ENCODE results near the gene DCLK3. TPM values are rescaled to one million over a fixed set of nuclear protein-coding genes. Genes with fewer than 3 reads are reported as not detected.

DCLK3 gene
- total RNA-seq, 2 experiments from 2014 or later, result not detected

DNA sequence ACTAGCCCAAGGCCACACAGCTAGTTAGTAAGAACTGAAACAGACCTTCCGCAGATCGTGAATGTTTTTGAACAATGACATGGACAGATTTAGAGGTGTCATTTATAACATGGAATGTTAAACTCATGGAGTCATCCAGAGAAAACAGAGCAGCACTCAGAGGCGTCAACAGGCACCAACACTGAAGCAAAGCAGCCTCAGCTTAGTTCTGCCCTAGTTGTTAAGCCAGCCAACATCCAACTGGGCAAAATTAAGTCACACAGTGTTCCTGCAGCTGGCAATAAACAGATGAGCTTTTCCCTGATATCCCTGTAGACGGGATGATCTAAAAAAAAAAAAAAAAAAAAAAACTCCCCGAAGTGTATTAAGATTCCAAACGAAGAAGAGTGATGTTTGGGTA, 13.6 kb downstream of the DCLK3 start:
- no peak overlapping the region for H3K27ac Mint-ChIP-seq
- H3K4me1 Mint-ChIP-seq, result no peaks in the 10 kb centered on the region
- no peaks in the 10 kb centered on the region for H3K9me3 Mint-ChIP-seq
- CTCF ChIA-PET, result no interaction called here
- DNase-seq, result no peak
- POLR2A ChIA-PET, result interaction anchor here (1.1 kb wide), 1 partner anchor 17 kb away, joined by 3 read pairs; no protein-coding TSS in a partner anchor
- no peaks in the 10 kb centered on the region for H3K36me3 Mint-ChIP-seq (ENCODE audit: low read depth)
- peaks cover 17% of the 10 kb centered on the region for H3K27me3 Mint-ChIP-seq
- no peak overlapping the region for H3K4me3 Mint-ChIP-seq

DNA sequence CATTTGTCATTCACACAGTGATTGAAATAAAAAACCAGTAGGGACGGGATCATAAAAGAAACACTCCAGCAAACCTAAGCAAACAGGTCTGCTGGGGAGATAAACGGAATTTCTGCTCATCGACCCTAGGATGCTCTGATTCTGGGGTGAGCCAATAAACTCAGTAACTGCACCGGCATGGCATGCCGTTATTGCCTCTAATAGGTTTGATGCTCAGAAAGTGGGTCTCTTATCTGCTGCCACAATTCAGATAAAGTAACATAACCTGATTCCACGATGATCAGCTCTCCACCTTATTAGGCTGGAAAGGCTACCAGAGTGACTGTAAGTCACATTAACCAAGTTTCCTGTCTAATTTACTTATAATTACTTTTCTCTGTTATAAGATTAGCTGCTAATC, 19.6 kb downstream of the DCLK3 start:
- Mint-ChIP-seq H3K9me3 (no peaks in the 10 kb centered on the region), H3K27ac (no peak overlapping the region), H3K27me3 (peaks cover 12% of the 10 kb centered on the region), H3K36me3 (ENCODE audit: low read depth) (no peaks in the 10 kb centered on the region), H3K4me3 (no peak overlapping the region), H3K4me1 (no peaks in the 10 kb centered on the region)
- no peak for DNase-seq
- CTCF ChIA-PET, result no interaction called here
- POLR2A ChIA-PET, result no interaction called here

DNA sequence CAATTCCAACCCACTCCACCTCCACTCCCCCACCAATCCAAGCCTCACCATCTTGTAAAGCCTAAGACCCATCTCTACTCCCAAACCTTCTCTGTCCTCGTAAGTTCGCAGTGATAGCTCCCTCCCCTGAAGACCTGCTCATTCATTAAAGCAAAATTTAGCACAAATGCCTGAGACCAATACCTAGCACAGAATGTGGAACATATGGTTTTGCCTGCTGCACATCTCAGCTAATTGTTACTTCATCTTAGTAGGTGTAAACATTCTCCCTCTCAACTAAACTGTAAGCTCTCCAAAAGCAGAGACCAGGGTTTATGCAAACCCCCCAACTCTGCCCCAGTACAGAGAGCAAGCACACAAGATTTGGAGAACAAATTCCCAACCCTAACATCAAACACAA, 20.5 kb downstream of the DCLK3 start:
- Mint-ChIP-seq H3K4me1 (no peaks in the 10 kb centered on the region), H3K36me3 (ENCODE audit: low read depth) (no peaks in the 10 kb centered on the region), H3K4me3 (no peak overlapping the region), H3K27me3 (peaks cover 12% of the 10 kb centered on the region), H3K27ac (no peak overlapping the region), H3K9me3 (no peaks in the 10 kb centered on the region)
- POLR2A ChIA-PET, result no interaction called here
- CTCF ChIA-PET, result no interaction called here
- no peak for DNase-seq

DNA sequence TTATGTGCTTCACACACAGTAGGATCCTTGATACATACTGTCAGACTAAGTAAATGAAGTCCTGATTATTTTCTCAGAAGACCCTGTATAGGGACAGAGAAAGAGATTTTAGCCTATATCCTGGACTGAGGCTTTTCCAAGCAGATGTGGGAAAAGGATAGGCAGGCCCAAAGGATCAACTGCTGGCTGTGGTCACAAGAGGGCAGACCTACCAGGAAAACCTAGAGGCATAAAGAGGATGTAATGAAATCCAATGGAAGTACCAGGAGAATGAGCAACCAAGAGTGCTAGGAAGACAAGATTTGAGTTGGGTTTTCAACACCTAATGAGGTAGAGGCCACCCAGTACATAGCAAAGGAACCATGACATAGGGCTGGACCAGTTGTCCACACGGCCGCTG, 23.1 kb downstream of the DCLK3 start:
- DNase-seq, result no peak
- Mint-ChIP-seq H3K4me3 (no peak overlapping the region), H3K9me3 (no peaks in the 10 kb centered on the region), H3K27ac (no peak overlapping the region), H3K4me1 (no peaks in the 10 kb centered on the region), H3K36me3 (ENCODE audit: low read depth) (no peaks in the 10 kb centered on the region), H3K27me3 (peaks cover 11% of the 10 kb centered on the region)
- ChIA-PET CTCF (no interaction called here), POLR2A (no interaction called here)

DNA sequence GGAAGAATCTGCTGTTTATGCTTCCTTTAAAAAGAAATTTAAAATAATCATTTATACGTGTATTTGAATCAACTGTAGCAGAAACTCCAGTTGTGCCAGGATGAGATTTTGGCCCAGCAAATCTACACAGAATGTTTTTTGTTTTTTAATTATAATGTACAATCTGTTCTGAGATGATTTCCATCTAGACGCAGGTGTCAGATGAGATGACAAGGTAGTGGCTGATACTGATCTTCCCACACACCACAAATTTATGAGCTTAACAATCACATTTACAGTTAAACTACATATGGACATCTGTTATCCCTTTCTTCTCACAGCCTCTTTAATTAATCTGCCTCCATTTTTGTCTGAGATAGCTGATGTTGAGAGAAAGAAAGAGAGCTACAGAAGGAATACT, 23.6 kb downstream of the DCLK3 start:
- no peaks in the 10 kb centered on the region for H3K4me1 Mint-ChIP-seq
- CTCF ChIA-PET, result no interaction called here
- DNase-seq, result no peak
- H3K4me3 Mint-ChIP-seq, result no peak overlapping the region
- peaks cover 8% of the 10 kb centered on the region for H3K27me3 Mint-ChIP-seq
- no peaks in the 10 kb centered on the region for H3K9me3 Mint-ChIP-seq
- POLR2A ChIA-PET, result no interaction called here
- H3K36me3 Mint-ChIP-seq (ENCODE audit: low read depth), result no peaks in the 10 kb centered on the region
- H3K27ac Mint-ChIP-seq, result no peak overlapping the region

DNA sequence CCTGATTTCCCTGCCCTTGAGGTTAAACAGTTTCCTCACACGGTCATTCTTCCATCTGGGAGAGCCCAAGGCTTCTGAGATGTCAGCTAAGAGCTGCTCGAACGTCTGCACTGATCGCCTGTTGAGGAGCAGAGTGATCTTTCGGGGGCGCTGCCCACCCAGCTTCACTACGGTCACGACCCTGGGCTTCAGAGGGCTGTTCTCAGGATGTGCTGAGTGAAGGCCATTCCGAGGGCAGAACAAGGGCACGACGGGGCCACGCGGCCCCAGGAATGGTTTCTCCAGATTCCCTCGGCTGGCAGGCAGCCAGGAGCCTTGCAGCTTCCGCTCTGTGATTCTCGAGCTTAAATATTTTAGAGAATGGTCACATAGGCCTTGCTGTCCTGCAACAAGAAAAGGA, 25.7 kb downstream of the DCLK3 start:
- CTCF ChIA-PET, result no interaction called here
- H3K4me1 Mint-ChIP-seq, result no peaks in the 10 kb centered on the region
- POLR2A ChIA-PET, result no interaction called here
- no peaks in the 10 kb centered on the region for H3K36me3 Mint-ChIP-seq (ENCODE audit: low read depth)
- peaks cover 2% of the 10 kb centered on the region for H3K27me3 Mint-ChIP-seq
- no peak for DNase-seq
- H3K27ac Mint-ChIP-seq, result no peak overlapping the region
- H3K9me3 Mint-ChIP-seq, result no peaks in the 10 kb centered on the region
- H3K4me3 Mint-ChIP-seq, result no peak overlapping the region

DNA sequence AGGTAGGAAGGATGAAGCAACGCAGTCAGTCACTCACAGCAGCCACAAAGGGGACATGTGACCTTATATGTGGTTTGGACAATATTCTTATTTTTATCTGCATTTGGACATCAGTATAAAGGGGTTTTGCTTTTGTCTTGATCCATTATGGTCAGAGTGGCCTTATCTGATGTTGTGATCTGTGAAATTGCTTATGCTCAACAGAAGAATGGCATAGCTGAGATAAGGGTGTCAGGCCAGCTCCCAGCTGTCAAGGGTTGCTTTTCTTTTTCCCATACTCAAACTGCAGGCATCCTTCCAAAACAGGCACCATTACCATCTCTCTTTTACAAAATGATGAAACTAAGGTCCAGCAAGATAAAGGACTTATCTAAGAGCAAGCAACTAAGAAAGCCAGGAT, 28.1 kb downstream of the DCLK3 start:
- CTCF ChIA-PET, result no interaction called here
- no peak for DNase-seq
- Mint-ChIP-seq H3K4me1 (no peaks in the 10 kb centered on the region), H3K27ac (no peak overlapping the region), H3K36me3 (ENCODE audit: low read depth) (no peaks in the 10 kb centered on the region), H3K27me3 (no peaks in the 10 kb centered on the region), H3K4me3 (no peak overlapping the region), H3K9me3 (no peaks in the 10 kb centered on the region)
- POLR2A ChIA-PET, result no interaction called here

DNA sequence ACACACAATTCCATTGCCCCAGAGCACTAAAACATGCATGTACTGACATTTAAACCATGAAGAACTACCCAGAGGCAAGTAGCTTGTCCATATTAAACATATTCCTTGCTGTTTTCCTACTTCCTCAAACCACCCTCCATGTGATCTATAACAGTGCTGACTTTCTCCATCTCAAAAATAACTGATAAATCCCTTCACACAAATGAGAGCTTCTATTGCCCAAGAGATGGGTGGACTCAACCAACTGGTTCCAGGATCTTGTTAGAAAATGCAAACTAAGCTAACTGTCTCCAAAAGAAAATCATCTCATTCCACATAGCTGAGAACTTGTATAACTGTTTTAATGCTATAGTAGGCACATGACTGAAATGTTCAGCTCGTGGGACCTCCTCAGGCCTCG, 29.6 kb downstream of the DCLK3 start:
- no peak overlapping the region for H3K4me3 Mint-ChIP-seq
- no peaks in the 10 kb centered on the region for H3K36me3 Mint-ChIP-seq (ENCODE audit: low read depth)
- DNase-seq, result no peak
- H3K27me3 Mint-ChIP-seq, result no peaks in the 10 kb centered on the region
- H3K27ac Mint-ChIP-seq, result no peak overlapping the region
- H3K4me1 Mint-ChIP-seq, result no peaks in the 10 kb centered on the region
- ChIA-PET POLR2A (no interaction called here), CTCF (interaction anchor here (5.0 kb wide), 1 partner anchor 223 kb away, joined by 27 read pairs; no protein-coding TSS in a partner anchor)
- no peaks in the 10 kb centered on the region for H3K9me3 Mint-ChIP-seq

DNA sequence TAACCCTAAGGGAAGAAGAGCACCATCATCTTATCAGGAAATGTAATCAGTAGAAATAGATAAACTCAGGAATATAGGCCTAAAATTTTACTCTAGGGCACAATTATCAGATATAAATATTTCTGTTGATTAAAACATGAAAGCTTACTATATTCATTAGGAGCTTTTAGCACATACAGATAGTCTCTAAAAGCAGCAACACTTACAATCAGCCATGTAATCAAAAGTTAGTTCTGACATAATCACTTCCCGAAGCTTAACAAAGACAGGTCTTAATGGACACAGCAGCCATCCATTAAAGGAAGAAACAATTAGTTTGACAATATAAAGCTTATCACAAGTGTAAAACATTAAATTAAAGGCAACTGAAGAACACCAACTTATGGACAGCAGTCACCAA, 30.6 kb downstream of the DCLK3 start:
- ChIA-PET CTCF (interaction anchor here (1.0 to 5.0 kb wide), 5 partner anchors 16 to 224 kb away, joined by 3 to 27 read pairs (median 3); no protein-coding TSS in a partner anchor), POLR2A (interaction anchor here (1.1 kb wide), 1 partner anchor 17 kb away, joined by 3 read pairs; no protein-coding TSS in a partner anchor)
- Mint-ChIP-seq H3K4me3 (no peak overlapping the region), H3K4me1 (no peaks in the 10 kb centered on the region), H3K36me3 (ENCODE audit: low read depth) (no peaks in the 10 kb centered on the region), H3K27ac (no peak overlapping the region), H3K9me3 (no peaks in the 10 kb centered on the region), H3K27me3 (peaks cover 3% of the 10 kb centered on the region)
- DNase-seq, result no peak

DNA sequence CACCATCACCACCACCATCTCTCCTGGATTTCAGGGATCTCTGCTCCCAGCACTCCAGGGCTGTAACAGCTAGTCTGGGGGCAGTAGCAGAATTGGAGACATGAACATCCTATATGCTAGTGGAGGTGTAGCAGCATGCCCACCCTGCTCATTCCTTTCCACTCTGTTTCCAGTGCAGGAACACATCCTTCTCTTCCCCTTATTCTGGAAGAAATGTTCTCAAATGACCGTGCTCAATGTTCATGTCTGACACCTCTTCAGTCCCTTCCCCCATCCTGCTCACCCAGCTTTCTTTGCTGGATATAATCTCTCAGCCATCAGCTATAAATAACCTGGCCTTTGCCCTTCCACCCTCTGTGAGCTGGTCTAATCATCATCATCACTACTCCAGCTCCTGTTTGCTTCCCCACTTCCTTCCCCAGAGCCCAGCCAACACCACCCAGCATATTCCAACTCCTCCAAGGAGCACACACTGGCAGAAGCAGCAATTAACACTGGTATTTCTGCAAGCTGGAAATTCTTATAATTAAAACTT, 31.1 kb downstream of the DCLK3 start:
- ChIA-PET CTCF (interaction anchor here (1.0 to 5.0 kb wide), 5 partner anchors 15 to 224 kb away, joined by 3 to 27 read pairs (median 3); no protein-coding TSS in a partner anchor), POLR2A (interaction anchor here (1.1 kb wide), 1 partner anchor 17 kb away, joined by 3 read pairs; no protein-coding TSS in a partner anchor)
- peaks cover 3% of the 10 kb centered on the region for H3K27me3 Mint-ChIP-seq
- DNase-seq, result no peak
- H3K4me1 Mint-ChIP-seq, result no peaks in the 10 kb centered on the region
- no peaks in the 10 kb centered on the region for H3K9me3 Mint-ChIP-seq
- H3K4me3 Mint-ChIP-seq, result no peak overlapping the region
- H3K36me3 Mint-ChIP-seq (ENCODE audit: low read depth), result no peaks in the 10 kb centered on the region
- H3K27ac Mint-ChIP-seq, result no peak overlapping the region

DNA sequence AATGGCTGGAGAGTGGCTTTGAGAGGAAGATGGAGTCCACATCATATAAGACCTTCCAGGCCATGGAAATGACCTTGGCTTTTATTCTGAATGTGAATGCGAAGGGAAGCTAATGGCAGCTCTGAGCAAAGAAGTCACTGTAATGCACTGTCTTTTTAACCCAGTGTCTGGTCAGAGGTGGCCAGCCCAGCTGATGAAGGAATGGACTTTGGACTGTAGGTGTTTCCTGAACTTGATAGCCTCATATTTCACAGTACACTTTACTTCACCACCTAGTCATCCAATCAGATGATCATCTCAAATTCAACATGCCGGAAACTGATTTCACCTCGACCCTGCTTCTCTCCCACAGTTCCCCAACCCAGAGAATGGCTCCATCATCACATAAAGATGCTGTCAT, 33.4 kb downstream of the DCLK3 start:
- DNase-seq, result no peak
- no peaks in the 10 kb centered on the region for H3K9me3 Mint-ChIP-seq
- H3K4me3 Mint-ChIP-seq, result no peak overlapping the region
- peaks cover 7% of the 10 kb centered on the region for H3K27me3 Mint-ChIP-seq
- no peaks in the 10 kb centered on the region for H3K4me1 Mint-ChIP-seq
- POLR2A ChIA-PET, result no interaction called here
- H3K27ac Mint-ChIP-seq, result no peak overlapping the region
- CTCF ChIA-PET, result interaction anchor here (0.9 to 5.0 kb wide), 2 partner anchors 137 to 227 kb away, joined by 4 to 27 read pairs; no protein-coding TSS in a partner anchor
- no peaks in the 10 kb centered on the region for H3K36me3 Mint-ChIP-seq (ENCODE audit: low read depth)

DNA sequence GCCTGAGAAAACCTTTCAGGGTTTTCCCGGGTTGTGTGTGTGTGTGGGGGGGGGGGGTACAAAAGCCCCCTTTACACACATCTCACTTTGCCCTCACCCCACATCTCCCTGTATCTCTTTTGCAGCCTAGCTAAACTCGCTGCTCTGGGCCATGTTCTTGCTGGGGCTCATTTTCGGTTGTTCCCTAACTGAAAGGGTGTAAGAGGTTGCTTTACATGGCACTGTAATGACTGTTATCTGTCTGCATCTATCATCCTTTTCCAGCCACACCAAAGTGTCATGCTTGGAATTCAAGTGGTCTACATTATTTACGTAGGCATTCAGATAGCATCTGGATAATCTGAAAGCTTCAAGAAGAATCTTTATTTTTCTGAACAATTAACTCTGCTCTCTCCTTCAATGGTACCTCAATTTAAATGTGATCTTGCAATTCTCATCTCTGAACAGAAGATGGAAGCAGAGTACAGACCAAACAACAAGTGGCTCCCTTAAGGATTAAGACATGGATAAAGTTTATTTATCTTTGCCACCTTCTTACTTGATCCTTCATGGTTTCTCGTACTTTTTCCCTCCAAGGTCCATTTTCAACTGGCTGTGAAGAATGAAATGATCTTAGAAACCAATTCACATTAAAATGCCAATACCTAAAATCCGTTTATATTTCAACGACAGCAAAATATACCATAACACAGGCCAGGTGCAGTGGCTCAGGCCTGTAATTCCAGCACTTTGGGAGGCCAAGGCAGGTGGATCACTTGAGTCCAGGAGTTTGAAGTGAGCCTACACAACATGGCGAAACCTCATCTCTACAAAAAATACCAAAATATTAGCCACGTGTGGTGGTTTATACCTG, 34.9 kb downstream of the DCLK3 start:
- DNase-seq, result no peak
- CTCF ChIA-PET, result interaction anchor here (0.7 to 1.7 kb wide), 3 partner anchors 55 to 230 kb away, joined by 3 to 8 read pairs (median 4); no protein-coding TSS in a partner anchor

DNA sequence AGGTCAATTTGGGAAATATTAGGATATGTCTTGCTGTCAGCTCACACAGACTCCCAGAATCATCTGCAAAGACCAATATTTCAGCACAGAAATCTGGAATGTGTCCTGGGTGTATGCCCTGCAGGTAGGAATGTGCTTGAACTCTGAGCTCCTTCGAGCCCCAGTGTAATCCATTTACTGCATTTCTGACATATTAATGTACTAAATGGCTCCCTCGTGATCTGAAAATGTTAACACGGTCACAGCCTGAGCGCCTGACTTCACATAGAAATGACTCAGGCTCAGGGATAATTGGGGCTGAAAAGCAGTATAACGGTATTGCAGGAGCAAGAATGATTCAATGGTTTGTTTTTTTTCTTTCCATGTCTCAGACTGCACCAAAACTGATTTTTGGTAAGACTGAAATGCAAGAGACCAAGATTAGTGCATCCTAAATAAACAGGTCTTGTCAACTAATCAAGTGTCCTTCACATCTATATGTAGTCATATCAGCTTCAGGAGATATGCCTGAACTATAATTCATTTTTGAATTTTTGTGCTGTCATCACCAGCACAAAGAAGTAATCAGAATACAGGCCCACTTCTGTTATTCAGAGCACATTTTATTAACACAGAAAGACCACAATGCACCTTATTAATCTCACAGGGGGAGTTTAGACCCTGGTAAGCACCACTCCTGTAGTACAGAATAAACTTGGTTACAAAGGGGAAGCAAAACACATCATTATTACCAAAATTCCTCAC, 49.8 kb downstream of the DCLK3 start:
- POLR2A ChIA-PET, result no interaction called here
- Mint-ChIP-seq H3K36me3 (ENCODE audit: low read depth) (no peaks in the 10 kb centered on the region), H3K27ac (no peak overlapping the region)

More for the DNA sequence above, 34.9 kb downstream of the DCLK3 start:
- POLR2A ChIA-PET, result no interaction called here
- peaks cover 7% of the 10 kb centered on the region for H3K27me3 Mint-ChIP-seq
- H3K4me3 Mint-ChIP-seq, result no peak overlapping the region
- no peak overlapping the region for H3K27ac Mint-ChIP-seq
- H3K4me1 Mint-ChIP-seq, result no peaks in the 10 kb centered on the region
- no peaks in the 10 kb centered on the region for H3K9me3 Mint-ChIP-seq
- H3K36me3 Mint-ChIP-seq (ENCODE audit: low read depth), result no peaks in the 10 kb centered on the region

More for the DNA sequence above, 49.8 kb downstream of the DCLK3 start:
- Mint-ChIP-seq H3K27me3 (peaks cover 2% of the 10 kb centered on the region), H3K4me3 (no peak overlapping the region), H3K4me1 (no peaks in the 10 kb centered on the region), H3K9me3 (no peaks in the 10 kb centered on the region)
- no peak for DNase-seq
- CTCF ChIA-PET, result no interaction called here
